ENCODE data around the gene HCN2.

- TF ChIP-seq CTCF (conservative IDR thresholded peaks at IDR 0.05 in 1 of 2, IDR thresholded peaks at IDR 0.05 in 1 of 2; ENCODE audit: extremely low read depth in 1 of 2, insufficient read depth in 1 of 2, low read depth in 1 of 2, low read length in 2 of 2) (no peak), EZH2 (IDR thresholded peaks at IDR 0.05; ENCODE audit: borderline replicate concordance, low read length) (no peak)
Observed at GRCh38 chr19:580274-580835, 9.3 kb upstream of the HCN2 start.
